ENCODE results near the gene LHFPL2.

The LHFPL2 gene

DNA sequence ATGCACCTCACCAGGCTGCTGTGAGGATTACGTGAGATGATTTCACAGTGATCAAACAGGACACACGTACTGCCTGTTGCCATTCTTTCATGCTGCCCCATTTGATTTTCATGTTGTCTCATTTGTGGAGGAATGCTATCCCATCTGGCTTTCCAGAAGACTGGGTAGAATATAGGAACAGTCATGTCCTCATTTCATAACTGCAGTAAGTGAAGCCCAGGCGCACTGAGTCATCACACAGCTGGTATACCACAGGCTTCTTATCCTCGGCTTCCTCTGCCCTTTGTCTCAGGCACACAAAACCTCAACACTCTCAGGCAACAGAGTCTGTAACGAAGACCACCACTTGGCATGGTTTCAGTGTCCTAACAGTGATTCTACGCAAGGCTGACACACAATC is 62.3 kb downstream of the LHFPL2 start:
- no peak overlapping the region for H3K27ac ChIP-seq (ENCODE audit: low read depth, low read length)
- H3K36me3 ChIP-seq (ENCODE audit: control insufficient read depth, insufficient read depth, low read length) = peaks cover 19% of the 10 kb centered on the region
- H3K4me3 ChIP-seq (ENCODE audit: low read depth, low read length) = no peak overlapping the region
- H3K27me3 ChIP-seq (ENCODE audit: control insufficient read depth, insufficient read depth, low read length) = no peaks in the 10 kb centered on the region
- no peaks in the 10 kb centered on the region for H3K4me1 ChIP-seq (ENCODE audit: control insufficient read depth, insufficient read depth, low read length)
- peaks cover 22% of the 10 kb centered on the region for H3K9me3 ChIP-seq (ENCODE audit: control insufficient read depth, insufficient read depth, low read length)
- no peak overlapping the region for H3K9ac ChIP-seq (ENCODE audit: low read depth, low read length)

DNA sequence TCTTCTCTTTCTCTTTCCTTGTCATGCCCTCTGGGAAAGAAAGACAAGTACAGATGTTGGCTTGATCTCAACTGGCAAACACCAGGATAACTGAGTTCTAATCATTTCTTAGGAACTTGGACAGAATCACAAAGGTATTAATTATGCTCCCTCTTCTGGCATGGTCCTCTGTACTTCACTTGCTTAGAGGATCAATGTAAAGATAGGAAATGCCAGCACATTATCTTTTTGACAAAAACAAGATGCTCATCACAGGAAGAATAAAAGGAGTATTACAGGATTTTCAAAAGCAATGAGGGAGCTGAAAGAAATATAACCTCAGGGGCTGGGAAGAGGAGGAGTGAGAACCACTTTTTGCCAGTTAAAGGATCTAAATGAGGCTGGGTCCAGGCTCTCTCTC is 70.6 kb downstream of the LHFPL2 start:
- H3K4me3 ChIP-seq (ENCODE audit: low read depth, low read length) = no peak overlapping the region
- no peaks in the 10 kb centered on the region for H3K27me3 ChIP-seq (ENCODE audit: control insufficient read depth, insufficient read depth, low read length)
- H3K9ac ChIP-seq (ENCODE audit: low read depth, low read length) = no peak overlapping the region
- no peak overlapping the region for H3K27ac ChIP-seq (ENCODE audit: low read depth, low read length)
- no peaks in the 10 kb centered on the region for H3K4me1 ChIP-seq (ENCODE audit: control insufficient read depth, insufficient read depth, low read length)
- H3K36me3 ChIP-seq (ENCODE audit: control insufficient read depth, insufficient read depth, low read length) = no peaks in the 10 kb centered on the region
- H3K9me3 ChIP-seq (ENCODE audit: control insufficient read depth, insufficient read depth, low read length) = no peaks in the 10 kb centered on the region

DNA sequence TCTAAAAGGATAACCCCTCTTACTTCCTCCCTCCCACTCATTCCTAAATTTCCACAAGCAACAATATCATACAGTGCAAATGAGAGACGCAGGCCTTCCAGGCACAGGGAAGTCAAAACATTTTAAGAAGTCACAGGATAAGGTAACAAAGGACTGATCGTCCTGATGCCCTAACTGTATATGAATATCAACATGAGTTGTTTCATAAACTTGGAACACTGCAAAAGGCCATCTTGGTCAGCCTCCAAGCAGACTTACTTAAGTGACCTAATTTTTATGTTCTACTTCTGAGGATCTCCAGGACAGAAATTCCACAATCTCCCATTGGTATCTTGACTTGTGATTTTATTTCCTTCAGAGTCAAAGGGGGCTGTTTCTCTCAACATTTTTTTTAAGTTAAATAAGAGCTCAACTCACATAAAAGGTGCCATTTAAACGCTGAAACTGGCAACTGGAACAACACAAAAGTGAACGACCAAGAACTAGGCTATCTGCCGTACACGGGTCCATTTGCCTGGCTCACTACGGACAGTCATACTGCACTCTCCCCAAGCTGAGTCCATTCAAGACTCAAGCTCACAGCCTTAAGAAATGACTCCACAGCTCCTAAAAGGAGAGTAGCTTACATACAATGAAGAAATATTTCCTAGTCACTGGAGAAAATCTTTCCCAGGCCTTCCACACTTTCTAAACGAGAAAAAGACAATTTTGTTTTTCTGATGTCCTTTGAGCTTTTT is 71.3 kb downstream of the LHFPL2 start:
- Histone ChIP-seq H3K9ac (ENCODE audit: low read depth, low read length) (no peak overlapping the region), H3K27ac (ENCODE audit: low read depth, low read length) (no peak overlapping the region), H3K36me3 (ENCODE audit: control insufficient read depth, insufficient read depth, low read length) (no peaks in the 10 kb centered on the region), H3K9me3 (ENCODE audit: control insufficient read depth, insufficient read depth, low read length) (no peaks in the 10 kb centered on the region), H3K4me3 (ENCODE audit: low read depth, low read length) (no peak overlapping the region), H3K27me3 (ENCODE audit: control insufficient read depth, insufficient read depth, low read length) (no peaks in the 10 kb centered on the region), H3K4me1 (ENCODE audit: control insufficient read depth, insufficient read depth, low read length) (no peaks in the 10 kb centered on the region)

DNA sequence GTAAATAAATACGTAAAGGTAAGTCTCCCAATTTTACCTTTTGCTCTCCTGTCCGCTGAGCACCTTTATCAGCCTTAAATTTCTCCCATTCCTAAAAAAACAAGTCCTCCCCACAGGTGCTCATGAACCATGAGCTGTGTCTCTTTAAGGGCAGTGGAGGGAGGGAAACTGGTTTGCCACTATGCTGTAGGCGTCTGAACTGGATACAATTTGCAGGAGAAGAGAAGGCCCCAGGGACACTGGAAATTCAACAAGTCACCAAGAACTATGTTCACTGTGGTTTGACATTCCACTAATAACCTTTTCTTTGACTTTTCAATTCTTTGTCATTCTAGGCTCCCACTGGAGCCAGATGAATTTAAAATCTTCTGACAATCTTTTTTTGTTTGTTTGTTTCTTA is 72.2 kb downstream of the LHFPL2 start:
- Histone ChIP-seq H3K27ac (ENCODE audit: low read depth, low read length) (no peak overlapping the region), H3K36me3 (ENCODE audit: control insufficient read depth, insufficient read depth, low read length) (no peaks in the 10 kb centered on the region), H3K4me1 (ENCODE audit: control insufficient read depth, insufficient read depth, low read length) (no peaks in the 10 kb centered on the region), H3K9ac (ENCODE audit: low read depth, low read length) (no peak overlapping the region), H3K4me3 (ENCODE audit: low read depth, low read length) (no peak overlapping the region), H3K27me3 (ENCODE audit: control insufficient read depth, insufficient read depth, low read length) (no peaks in the 10 kb centered on the region), H3K9me3 (ENCODE audit: control insufficient read depth, insufficient read depth, low read length) (no peaks in the 10 kb centered on the region)

DNA sequence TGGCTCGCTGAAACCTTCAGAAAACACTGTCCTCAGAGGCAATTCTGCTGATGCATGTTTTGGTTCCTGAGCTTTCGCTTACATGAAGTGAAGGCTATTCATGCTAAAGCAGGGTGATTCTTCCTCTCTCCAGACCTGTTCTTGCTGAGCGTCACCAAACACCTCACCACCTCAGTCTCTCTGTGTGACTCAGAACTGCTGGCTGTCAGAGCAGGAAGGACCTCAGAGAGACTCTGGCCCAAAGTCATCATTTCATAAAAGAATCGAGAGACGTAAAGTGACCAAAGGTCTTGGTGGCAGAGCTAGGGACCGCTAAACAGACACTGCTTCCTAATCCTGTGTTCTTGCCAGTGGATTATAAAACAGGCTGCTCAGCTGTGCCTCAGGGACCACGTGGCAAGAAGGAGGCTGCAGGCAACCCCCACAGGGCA is 73.8 kb downstream of the LHFPL2 start:
- peaks cover 6% of the 10 kb centered on the region for H3K4me1 ChIP-seq (ENCODE audit: control insufficient read depth, insufficient read depth, low read length)
- H3K9me3 ChIP-seq (ENCODE audit: control insufficient read depth, insufficient read depth, low read length) = no peaks in the 10 kb centered on the region
- H3K27ac ChIP-seq (ENCODE audit: low read depth, low read length) = no peak overlapping the region
- H3K9ac ChIP-seq (ENCODE audit: low read depth, low read length) = no peak overlapping the region
- H3K4me3 ChIP-seq (ENCODE audit: low read depth, low read length) = no peak overlapping the region
- H3K36me3 ChIP-seq (ENCODE audit: control insufficient read depth, insufficient read depth, low read length) = no peaks in the 10 kb centered on the region
- H3K27me3 ChIP-seq (ENCODE audit: control insufficient read depth, insufficient read depth, low read length) = no peaks in the 10 kb centered on the region

DNA sequence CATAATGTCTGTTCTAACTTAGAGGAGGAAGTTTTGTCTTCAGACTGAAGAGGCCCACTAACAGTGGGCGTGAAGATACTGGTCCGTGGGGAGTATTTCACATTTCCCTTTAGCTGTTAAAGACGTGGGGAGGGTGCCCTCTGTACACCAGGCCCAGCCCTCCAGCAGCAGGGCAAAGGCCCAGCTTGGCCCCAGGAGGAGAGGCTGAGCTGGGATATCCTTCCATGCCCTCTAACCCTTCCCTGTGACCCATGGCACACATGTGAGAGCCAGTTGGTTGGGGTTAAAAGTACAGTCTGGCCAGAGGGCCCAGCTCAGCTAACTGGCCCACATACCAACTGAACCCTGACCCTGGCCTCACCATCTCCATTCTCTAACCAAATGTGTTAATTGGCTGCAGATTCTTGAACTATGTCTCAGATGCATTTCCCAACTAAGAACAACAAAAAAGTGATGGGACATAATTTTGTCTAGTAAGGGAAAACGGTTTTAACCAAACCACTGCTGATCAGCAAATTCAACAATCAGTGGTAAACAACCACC is 74.4 kb downstream of the LHFPL2 start:
- H3K27me3 ChIP-seq (ENCODE audit: control insufficient read depth, insufficient read depth, low read length) = no peaks in the 10 kb centered on the region
- no peaks in the 10 kb centered on the region for H3K36me3 ChIP-seq (ENCODE audit: control insufficient read depth, insufficient read depth, low read length)
- no peak overlapping the region for H3K27ac ChIP-seq (ENCODE audit: low read depth, low read length)
- H3K9ac ChIP-seq (ENCODE audit: low read depth, low read length) = no peak overlapping the region
- H3K4me1 ChIP-seq (ENCODE audit: control insufficient read depth, insufficient read depth, low read length) = peaks cover 12% of the 10 kb centered on the region
- no peaks in the 10 kb centered on the region for H3K9me3 ChIP-seq (ENCODE audit: control insufficient read depth, insufficient read depth, low read length)
- no peak overlapping the region for H3K4me3 ChIP-seq (ENCODE audit: low read depth, low read length)

DNA sequence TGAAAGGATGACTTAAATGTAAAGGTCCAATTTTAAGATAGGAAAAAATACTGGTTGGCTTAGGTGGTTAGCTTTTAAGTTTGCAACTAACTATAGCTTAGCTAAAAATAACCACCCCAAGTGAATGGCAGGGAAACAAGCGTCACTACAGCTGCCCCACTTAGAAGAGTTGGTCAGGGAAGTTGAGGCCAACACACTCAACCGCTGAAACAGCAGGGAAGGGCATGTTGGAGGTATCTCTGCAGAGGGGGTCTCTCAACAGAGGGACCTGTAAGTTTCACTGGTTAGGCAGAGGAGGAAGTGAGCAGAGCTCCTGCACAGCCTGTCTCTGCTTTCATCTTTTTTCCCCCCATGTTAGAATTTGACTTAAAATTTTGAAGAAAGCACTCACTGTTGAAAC is 75.3 kb downstream of the LHFPL2 start:
- H3K4me3 ChIP-seq (ENCODE audit: low read depth, low read length) = no peak overlapping the region
- no peak overlapping the region for H3K27ac ChIP-seq (ENCODE audit: low read depth, low read length)
- no peak overlapping the region for H3K9ac ChIP-seq (ENCODE audit: low read depth, low read length)
- H3K4me1 ChIP-seq (ENCODE audit: control insufficient read depth, insufficient read depth, low read length) = peaks cover 16% of the 10 kb centered on the region
- no peaks in the 10 kb centered on the region for H3K9me3 ChIP-seq (ENCODE audit: control insufficient read depth, insufficient read depth, low read length)
- H3K27me3 ChIP-seq (ENCODE audit: control insufficient read depth, insufficient read depth, low read length) = no peaks in the 10 kb centered on the region
- H3K36me3 ChIP-seq (ENCODE audit: control insufficient read depth, insufficient read depth, low read length) = no peaks in the 10 kb centered on the region

DNA sequence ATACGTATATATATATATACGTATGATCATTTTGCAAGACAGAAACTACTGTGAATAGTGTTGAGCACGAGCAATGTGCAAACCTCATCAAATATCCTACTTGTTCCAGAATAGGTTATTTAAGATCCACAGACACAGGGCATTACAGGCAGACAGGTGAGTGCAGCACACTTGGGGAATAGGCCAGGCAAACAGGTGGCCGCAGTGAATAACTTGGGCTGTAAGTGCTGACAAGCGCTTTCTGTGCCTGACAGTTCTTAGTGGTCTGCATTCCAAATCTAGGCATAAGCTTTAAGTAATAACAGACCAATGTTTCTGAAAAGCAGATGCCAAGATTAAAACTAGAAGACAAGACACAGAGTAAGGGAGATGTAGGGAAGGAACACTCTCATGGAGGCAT is 77.9 kb downstream of the LHFPL2 start:
- Histone ChIP-seq H3K36me3 (ENCODE audit: control insufficient read depth, insufficient read depth, low read length) (no peaks in the 10 kb centered on the region), H3K27me3 (ENCODE audit: control insufficient read depth, insufficient read depth, low read length) (no peaks in the 10 kb centered on the region), H3K9me3 (ENCODE audit: control insufficient read depth, insufficient read depth, low read length) (no peaks in the 10 kb centered on the region), H3K4me3 (ENCODE audit: low read depth, low read length) (no peak overlapping the region), H3K27ac (ENCODE audit: low read depth, low read length) (no peak overlapping the region), H3K4me1 (ENCODE audit: control insufficient read depth, insufficient read depth, low read length) (peaks cover 21% of the 10 kb centered on the region), H3K9ac (ENCODE audit: low read depth, low read length) (no peak overlapping the region)

DNA sequence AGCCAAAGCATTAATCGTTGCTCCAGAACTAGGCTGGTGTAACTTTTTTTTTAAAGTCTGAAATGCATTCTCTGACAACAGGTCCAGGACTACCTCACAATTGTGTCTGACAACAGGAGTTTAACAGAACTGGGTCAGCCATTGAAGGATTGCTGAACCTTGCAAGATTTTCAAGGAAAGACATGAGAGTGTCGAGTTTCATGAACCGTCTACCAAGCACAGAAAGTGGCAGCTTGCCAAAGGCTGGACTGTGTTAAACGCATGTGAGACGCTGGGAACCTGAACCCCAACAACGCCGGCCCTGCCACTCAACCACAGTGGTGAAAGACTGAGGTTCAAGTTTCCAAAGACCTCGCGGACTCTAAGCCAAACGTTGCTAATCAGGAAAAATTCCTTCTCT is 79.1 kb downstream of the LHFPL2 start:
- H3K9ac ChIP-seq (ENCODE audit: low read depth, low read length) = no peak overlapping the region

DNA sequence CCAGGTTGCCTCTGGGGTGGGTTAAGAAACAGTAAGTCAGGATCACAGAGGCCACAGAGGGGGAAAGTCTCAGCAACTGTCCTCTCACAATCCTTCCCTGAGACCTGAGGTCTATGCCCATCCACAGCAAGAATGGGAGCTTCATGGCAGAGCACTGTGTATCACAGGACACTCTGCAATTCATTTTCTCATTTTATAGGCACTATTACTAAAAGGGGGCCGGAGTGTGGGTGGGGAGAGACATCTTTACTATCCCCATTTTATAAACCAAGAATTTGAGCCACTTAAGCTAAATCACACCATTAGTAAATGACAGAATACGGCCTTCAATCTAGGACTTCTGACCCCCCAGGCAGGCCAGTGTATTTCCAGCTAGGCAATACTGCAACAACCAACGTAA is 79.9 kb downstream of the LHFPL2 start:
- Histone ChIP-seq H3K27ac (ENCODE audit: low read depth, low read length) (no peak overlapping the region), H3K4me3 (ENCODE audit: low read depth, low read length) (no peak overlapping the region), H3K36me3 (ENCODE audit: control insufficient read depth, insufficient read depth, low read length) (peaks cover 11% of the 10 kb centered on the region), H3K27me3 (ENCODE audit: control insufficient read depth, insufficient read depth, low read length) (no peaks in the 10 kb centered on the region), H3K9me3 (ENCODE audit: control insufficient read depth, insufficient read depth, low read length) (no peaks in the 10 kb centered on the region), H3K9ac (ENCODE audit: low read depth, low read length) (no peak overlapping the region), H3K4me1 (ENCODE audit: control insufficient read depth, insufficient read depth, low read length) (peaks cover 21% of the 10 kb centered on the region)

More for the DNA sequence above, 79.1 kb downstream of the LHFPL2 start:
- Histone ChIP-seq H3K4me3 (ENCODE audit: low read depth, low read length) (no peak overlapping the region), H3K9me3 (ENCODE audit: control insufficient read depth, insufficient read depth, low read length) (no peaks in the 10 kb centered on the region), H3K27me3 (ENCODE audit: control insufficient read depth, insufficient read depth, low read length) (no peaks in the 10 kb centered on the region), H3K4me1 (ENCODE audit: control insufficient read depth, insufficient read depth, low read length) (peaks cover 21% of the 10 kb centered on the region), H3K27ac (ENCODE audit: low read depth, low read length) (no peak overlapping the region), H3K36me3 (ENCODE audit: control insufficient read depth, insufficient read depth, low read length) (peaks cover 3% of the 10 kb centered on the region; the same call in 1 of the 2 replicates)

DNA sequence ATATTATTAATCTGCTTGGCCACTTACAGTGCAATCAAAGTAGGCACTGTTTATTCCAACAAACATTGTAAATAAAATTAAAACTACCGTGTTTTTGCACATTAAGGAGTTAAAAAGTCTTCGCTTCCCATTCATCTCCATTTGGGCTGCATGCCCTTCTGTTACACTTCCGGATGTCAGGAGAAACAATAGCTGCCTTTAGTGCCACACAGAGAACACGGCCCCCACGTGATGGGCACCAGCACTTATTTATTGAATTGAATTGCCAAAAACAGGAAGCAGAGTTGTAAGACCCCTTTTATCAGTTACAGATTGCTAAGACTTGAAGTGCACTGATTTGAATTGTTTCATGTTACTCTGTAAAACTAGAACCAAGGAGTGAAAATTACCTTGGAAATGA is 80.4 kb downstream of the LHFPL2 start:
- H3K36me3 ChIP-seq (ENCODE audit: control insufficient read depth, insufficient read depth, low read length) = peaks cover 14% of the 10 kb centered on the region
- H3K27me3 ChIP-seq (ENCODE audit: control insufficient read depth, insufficient read depth, low read length) = no peaks in the 10 kb centered on the region
- peaks cover 21% of the 10 kb centered on the region for H3K4me1 ChIP-seq (ENCODE audit: control insufficient read depth, insufficient read depth, low read length)
- H3K4me3 ChIP-seq (ENCODE audit: low read depth, low read length) = no peak overlapping the region
- H3K9ac ChIP-seq (ENCODE audit: low read depth, low read length) = no peak overlapping the region
- no peak overlapping the region for H3K27ac ChIP-seq (ENCODE audit: low read depth, low read length)
- no peaks in the 10 kb centered on the region for H3K9me3 ChIP-seq (ENCODE audit: control insufficient read depth, insufficient read depth, low read length)
